ENCODE measurements around the gene PDZD2. TPM values are rescaled to one million over a fixed set of nuclear protein-coding genes. Genes with fewer than 3 reads are reported as not detected.

PDZD2 gene
- total RNA-seq, 4 donors from 2014 or later: 2.8 to 5.3 (median 4.0) TPM

DNA sequence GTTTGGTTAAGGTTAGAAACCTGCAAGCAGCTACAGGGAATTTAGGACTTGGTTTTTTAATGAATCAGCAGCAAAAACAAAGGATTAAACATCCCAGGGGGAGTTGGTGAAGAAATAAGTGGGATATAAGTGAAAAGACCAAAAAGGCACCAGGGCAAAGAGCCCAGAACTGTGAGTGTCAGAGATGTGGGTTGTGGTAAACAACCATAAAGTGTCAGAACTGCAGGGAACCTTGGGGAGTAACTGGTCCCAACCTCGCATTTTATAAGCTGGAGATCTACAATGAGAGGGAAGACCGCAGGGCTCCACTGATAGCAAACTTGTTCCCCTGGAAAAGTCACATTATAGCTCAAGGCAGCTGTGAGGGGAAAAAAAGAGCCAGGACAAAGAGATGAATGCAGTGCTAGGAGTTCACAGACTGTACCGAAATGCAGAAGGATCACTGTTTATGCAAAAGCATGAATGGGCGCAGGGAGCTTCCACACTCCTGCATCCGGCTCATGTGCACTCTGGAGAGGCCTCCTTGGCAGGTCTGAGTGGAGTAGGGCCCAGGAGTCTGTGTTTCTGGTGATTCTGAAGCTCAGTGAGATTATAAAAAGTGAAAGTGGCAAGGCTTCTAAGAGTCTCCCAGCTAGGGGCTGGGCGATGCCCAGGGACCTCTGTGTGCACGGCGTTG lies 378.9 kb downstream of the PDZD2 start:
- no peak for DNase-seq
- H3K27ac ChIP-seq: peak overlapping the region in 3 of 4 donors; percentile 40 to 48 (median 46)

DNA sequence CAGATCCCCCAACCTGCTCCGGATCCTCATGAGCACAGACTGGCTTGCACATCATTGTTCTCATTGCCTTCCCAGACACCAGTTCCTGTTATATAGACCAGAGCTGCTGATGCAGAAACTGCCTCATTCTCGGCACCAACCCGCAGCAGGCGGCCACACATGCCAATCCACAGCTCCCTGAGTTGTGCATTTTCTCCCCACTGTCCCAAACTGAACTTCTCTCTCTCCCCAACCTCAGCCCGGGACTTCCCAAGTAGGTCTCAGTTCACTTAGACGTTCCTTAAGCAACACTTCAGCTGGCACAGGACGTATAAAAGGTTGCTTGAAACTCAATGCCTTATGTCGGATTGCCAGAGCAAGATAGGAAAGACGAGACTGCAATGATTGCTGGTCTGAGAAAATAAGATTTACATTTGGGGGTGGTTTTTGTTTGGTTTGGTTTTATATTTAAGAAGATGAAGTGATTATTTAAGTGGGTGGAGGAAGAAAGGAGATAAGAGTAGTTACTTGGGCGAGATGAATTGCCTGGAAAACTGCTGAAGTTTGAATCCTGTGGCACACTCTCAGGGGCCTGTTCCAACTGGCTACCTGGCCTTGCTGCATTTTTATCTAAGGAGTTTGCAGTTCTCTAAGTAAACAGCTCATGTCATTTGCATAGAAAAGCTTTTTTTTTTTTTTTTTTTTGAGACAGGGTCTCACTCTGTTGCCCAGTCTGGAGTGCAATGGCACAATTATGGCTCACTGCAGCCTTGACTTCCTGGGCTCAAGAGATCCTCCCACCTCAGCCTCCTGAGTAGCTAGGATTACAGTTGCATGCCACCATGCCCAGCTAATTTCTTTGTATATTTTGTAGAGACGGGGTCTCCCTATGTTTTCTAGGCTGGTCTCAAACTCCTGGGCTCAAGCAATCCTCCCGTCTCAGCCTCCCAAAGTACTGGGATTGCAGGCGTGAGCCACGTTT lies 379.8 kb downstream of the PDZD2 start:
- intact Hi-C loops (cut with DNase I; ENCODE audit: low total_unique reads): no loop called here
- DNase-seq: peak; percentile 24 to 25
- in situ Hi-C loops (cut with MboI; ENCODE audit: low sequenced_read_pairs in 4 of 4): no loop called here
- ATAC-seq: peak; percentile 80 to 81
- TF ChIP-seq POLR2A (IDR thresholded peaks at IDR 0.05): no peak
- no peak overlapping the region for H3K4me3 ChIP-seq
- H3K36me3 ChIP-seq: no peaks in the 10 kb centered on the region
- H3K27me3 ChIP-seq: no peaks in the 10 kb centered on the region
- peaks cover 9 to 17% of the 10 kb centered on the region in 2 donors for H3K4me1 ChIP-seq
- H3K27ac ChIP-seq: peak overlapping the region in 2 of 4 donors; percentile 46 to 48
- no peaks in the 10 kb centered on the region for H3K9me3 ChIP-seq

More for the DNA sequence above, 378.9 kb downstream of the PDZD2 start:
- no peaks in the 10 kb centered on the region for H3K27me3 ChIP-seq
- H3K9me3 ChIP-seq: no peaks in the 10 kb centered on the region
- intact Hi-C loops (cut with DNase I; ENCODE audit: low total_unique reads) (no loop called here), in situ Hi-C loops (cut with MboI; ENCODE audit: low sequenced_read_pairs in 4 of 4) (no loop called here)
- H3K4me3 ChIP-seq: no peak overlapping the region
- peaks cover 9 to 17% of the 10 kb centered on the region in 2 donors for H3K4me1 ChIP-seq
- no peaks in the 10 kb centered on the region for H3K36me3 ChIP-seq
- peak; percentile 23 to 40 for ATAC-seq
- no peak for TF ChIP-seq POLR2A (IDR thresholded peaks at IDR 0.05)
- TF ChIP-seq, protein P1, sequence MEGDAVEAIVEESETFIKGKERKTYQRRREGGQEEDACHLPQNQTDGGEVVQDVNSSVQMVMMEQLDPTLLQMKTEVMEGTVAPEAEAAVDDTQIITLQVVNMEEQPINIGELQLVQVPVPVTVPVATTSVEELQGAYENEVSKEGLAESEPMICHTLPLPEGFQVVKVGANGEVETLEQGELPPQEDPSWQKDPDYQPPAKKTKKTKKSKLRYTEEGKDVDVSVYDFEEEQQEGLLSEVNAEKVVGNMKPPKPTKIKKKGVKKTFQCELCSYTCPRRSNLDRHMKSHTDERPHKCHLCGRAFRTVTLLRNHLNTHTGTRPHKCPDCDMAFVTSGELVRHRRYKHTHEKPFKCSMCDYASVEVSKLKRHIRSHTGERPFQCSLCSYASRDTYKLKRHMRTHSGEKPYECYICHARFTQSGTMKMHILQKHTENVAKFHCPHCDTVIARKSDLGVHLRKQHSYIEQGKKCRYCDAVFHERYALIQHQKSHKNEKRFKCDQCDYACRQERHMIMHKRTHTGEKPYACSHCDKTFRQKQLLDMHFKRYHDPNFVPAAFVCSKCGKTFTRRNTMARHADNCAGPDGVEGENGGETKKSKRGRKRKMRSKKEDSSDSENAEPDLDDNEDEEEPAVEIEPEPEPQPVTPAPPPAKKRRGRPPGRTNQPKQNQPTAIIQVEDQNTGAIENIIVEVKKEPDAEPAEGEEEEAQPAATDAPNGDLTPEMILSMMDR (IDR thresholded peaks at IDR 0.05 in 4 of 5, conservative IDR thresholded peaks at IDR 0.05 in 1 of 5): no peak

DNA sequence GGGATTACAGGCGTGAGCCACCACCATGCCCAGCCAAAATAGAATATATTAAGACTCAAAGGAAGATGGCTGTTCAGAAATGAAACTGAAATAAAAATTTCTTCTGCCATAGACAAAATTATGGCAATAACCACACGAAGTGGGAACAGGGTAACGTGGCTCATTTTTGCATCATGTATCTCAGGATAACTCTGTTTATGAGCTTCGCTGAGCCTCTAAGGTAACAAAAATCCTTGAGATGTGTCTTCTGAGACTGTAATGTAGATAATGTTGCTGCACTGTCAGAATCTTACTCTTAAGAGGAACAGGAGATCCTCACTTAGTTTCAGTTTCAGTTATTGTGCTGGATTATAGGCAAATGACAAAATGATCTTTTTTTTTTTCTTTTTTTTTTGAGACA lies 381.3 kb downstream of the PDZD2 start:
- H3K4me3 ChIP-seq: no peak overlapping the region
- no peaks in the 10 kb centered on the region for H3K36me3 ChIP-seq
- H3K27ac ChIP-seq: no peak overlapping the region
- DNase-seq (no peak), ATAC-seq (no peak)
- no peaks in the 10 kb centered on the region for H3K27me3 ChIP-seq
- intact Hi-C loops (cut with DNase I; ENCODE audit: low total_unique reads): no loop called here
- TF ChIP-seq, protein P1 (IDR thresholded peaks at IDR 0.05 in 4 of 5, conservative IDR thresholded peaks at IDR 0.05 in 1 of 5): no peak
- no peak for TF ChIP-seq POLR2A (IDR thresholded peaks at IDR 0.05)
- H3K9me3 ChIP-seq: no peaks in the 10 kb centered on the region
- in situ Hi-C loops (cut with MboI; ENCODE audit: low sequenced_read_pairs in 4 of 4): no loop called here
- peaks cover 9 to 17% of the 10 kb centered on the region in 2 donors for H3K4me1 ChIP-seq

DNA sequence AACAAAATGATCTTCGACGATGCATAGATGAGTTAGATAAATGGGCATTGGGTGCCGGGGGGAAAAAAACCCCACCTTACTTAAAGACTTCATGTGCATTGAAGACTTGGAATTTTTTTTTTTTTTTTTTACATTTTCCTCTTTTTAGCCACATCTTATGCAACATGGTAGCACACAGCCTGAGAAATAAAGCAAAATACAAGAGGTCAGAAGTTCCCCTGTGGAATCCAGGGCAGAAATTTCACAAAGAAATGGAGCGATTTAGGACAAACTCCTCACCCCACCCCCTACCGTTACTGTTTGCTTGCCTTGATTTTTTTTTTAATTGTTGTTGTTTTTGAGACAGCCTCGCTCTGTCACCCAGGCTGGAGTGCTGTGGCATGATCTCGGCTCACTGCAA lies 382.0 kb downstream of the PDZD2 start:
- H3K4me1 ChIP-seq: peaks cover 9 to 17% of the 10 kb centered on the region in 2 donors
- ATAC-seq: no peak
- in situ Hi-C loops (cut with MboI; ENCODE audit: low sequenced_read_pairs in 4 of 4) (no loop called here), intact Hi-C loops (cut with DNase I; ENCODE audit: low total_unique reads) (no loop called here)
- H3K27me3 ChIP-seq: no peaks in the 10 kb centered on the region
- H3K4me3 ChIP-seq: no peak overlapping the region
- H3K36me3 ChIP-seq: no peaks in the 10 kb centered on the region
- no peak for DNase-seq
- TF ChIP-seq, protein P1 (IDR thresholded peaks at IDR 0.05 in 4 of 5, conservative IDR thresholded peaks at IDR 0.05 in 1 of 5): no peak
- no peak for TF ChIP-seq POLR2A (IDR thresholded peaks at IDR 0.05)
- no peak overlapping the region for H3K27ac ChIP-seq
- no peaks in the 10 kb centered on the region for H3K9me3 ChIP-seq

DNA sequence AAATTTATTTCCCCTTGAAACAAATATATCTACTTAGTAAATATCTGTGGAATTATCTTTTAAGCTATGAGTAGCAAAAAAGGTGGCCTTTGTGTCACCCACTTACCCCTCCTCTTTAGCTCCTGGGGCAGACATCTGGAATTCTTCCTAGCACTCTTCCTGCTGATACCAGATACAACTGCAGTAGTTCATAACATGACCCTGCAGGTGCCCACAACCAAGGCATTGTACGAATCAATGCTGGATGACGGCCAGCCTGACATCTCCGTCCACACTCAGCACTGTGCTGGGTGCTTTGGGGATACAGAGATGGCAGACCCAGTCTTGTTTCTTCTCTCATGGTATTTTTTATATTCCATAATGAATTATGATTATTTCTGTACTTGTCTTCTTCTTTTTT lies 382.8 kb downstream of the PDZD2 start:
- peaks cover 13 to 21% of the 10 kb centered on the region in 2 donors for H3K4me1 ChIP-seq
- no peak for TF ChIP-seq POLR2A (IDR thresholded peaks at IDR 0.05)
- TF ChIP-seq, protein P1 (IDR thresholded peaks at IDR 0.05 in 4 of 5, conservative IDR thresholded peaks at IDR 0.05 in 1 of 5): no peak
- ATAC-seq (no peak), DNase-seq (no peak)
- no peak overlapping the region for H3K4me3 ChIP-seq
- no peaks in the 10 kb centered on the region for H3K27me3 ChIP-seq
- H3K9me3 ChIP-seq: no peaks in the 10 kb centered on the region
- in situ Hi-C loops (cut with MboI; ENCODE audit: low sequenced_read_pairs in 4 of 4) (no loop called here), intact Hi-C loops (cut with DNase I; ENCODE audit: low total_unique reads) (no loop called here)
- no peak overlapping the region for H3K27ac ChIP-seq
- no peaks in the 10 kb centered on the region for H3K36me3 ChIP-seq

All from gastrocnemius medialis (tissue), 4 donors.